Measurements from ENCODE around the gene USH2A. TPM values are rescaled to one million over a fixed set of nuclear protein-coding genes. Genes with fewer than 3 reads are reported as not detected.

USH2A gene
- total RNA-seq, 2 donors from 2014 or later, result 0.62 to 3.1 TPM

- Histone ChIP-seq H3K27me3 (ENCODE audit: control insufficient read depth, insufficient read depth, low read length, poor library complexity, severe bottlenecking) (no peaks in the 10 kb centered on the region), H3K36me3 (ENCODE audit: control insufficient read depth, insufficient read depth, low read length) (no peaks in the 10 kb centered on the region), H3K4me1 (ENCODE audit: control insufficient read depth, insufficient read depth, low read length) (no peaks in the 10 kb centered on the region), H3K27ac (ENCODE audit: low read depth, low read length) (no peak overlapping the region), H3K9me3 (ENCODE audit: control insufficient read depth, low read length) (no peaks in the 10 kb centered on the region), H3K9ac (ENCODE audit: extremely low read depth, low read length, poor library complexity, severe bottlenecking) (no peak overlapping the region), H3K4me3 (ENCODE audit: low read length) (no peak overlapping the region)
- Mint-ChIP-seq H3K4me3 (no peak overlapping the region), H3K27me3 (ENCODE audit: insufficient read depth) (no peaks in the 10 kb centered on the region), H3K9me3 (no peaks in the 10 kb centered on the region), H3K4me1 (no peaks in the 10 kb centered on the region), H3K27ac (no peak overlapping the region), H3K36me3 (ENCODE audit: low read depth) (no peaks in the 10 kb centered on the region)
- no peak for TF ChIP-seq CTCF (conservative IDR thresholded peaks at IDR 0.05)
- DNase-seq, result no peak
- 95% methylated on average over 2 of the region's 2 CpGs; no CpG with 5 or more reads in 1 of the 2 experiments for WGBS, 2 experiments (ENCODE audit: insufficient coverage in 1 of 2, insufficient read length in 1 of 2)
Observed at GRCh38 chr1:216044538-216044937, 378.7 kb downstream of the USH2A start.

- no peaks in the 10 kb centered on the region for H3K9me3 ChIP-seq (ENCODE audit: control insufficient read depth, low read length)
- H3K27ac ChIP-seq (ENCODE audit: low read depth, low read length), result no peak overlapping the region
- H3K4me1 Mint-ChIP-seq, result peaks cover 10% of the 10 kb centered on the region
- no peak overlapping the region for H3K9ac ChIP-seq (ENCODE audit: extremely low read depth, low read length, poor library complexity, severe bottlenecking)
- H3K9me3 Mint-ChIP-seq, result no peaks in the 10 kb centered on the region
- H3K27me3 Mint-ChIP-seq (ENCODE audit: insufficient read depth), result no peaks in the 10 kb centered on the region
- peak; percentile 82 for DNase-seq
- no peaks in the 10 kb centered on the region for H3K36me3 ChIP-seq (ENCODE audit: control insufficient read depth, insufficient read depth, low read length)
- 69 to 73% methylated on average over 1 to 3 of the region's 3 CpGs for WGBS, 2 experiments (ENCODE audit: insufficient coverage in 1 of 2, insufficient read length in 1 of 2)
- H3K4me3 ChIP-seq (ENCODE audit: low read length), result no peak overlapping the region
- TF ChIP-seq CTCF (conservative IDR thresholded peaks at IDR 0.05), result peak; percentile 83
- H3K27me3 ChIP-seq (ENCODE audit: control insufficient read depth, insufficient read depth, low read length, poor library complexity, severe bottlenecking), result no peaks in the 10 kb centered on the region
- H3K36me3 Mint-ChIP-seq (ENCODE audit: low read depth), result no peaks in the 10 kb centered on the region
- H3K27ac Mint-ChIP-seq, result no peak overlapping the region
- H3K4me1 ChIP-seq (ENCODE audit: control insufficient read depth, insufficient read depth, low read length), result no peaks in the 10 kb centered on the region
- H3K4me3 Mint-ChIP-seq, result no peak overlapping the region
Observed at GRCh38 chr1:216034506-216034905, 388.7 kb downstream of the USH2A start.

- DNase-seq, result no peak
- Mint-ChIP-seq H3K27ac (no peak overlapping the region), H3K4me3 (no peak overlapping the region), H3K36me3 (ENCODE audit: low read depth) (no peaks in the 10 kb centered on the region), H3K9me3 (no peaks in the 10 kb centered on the region), H3K27me3 (ENCODE audit: insufficient read depth) (no peaks in the 10 kb centered on the region), H3K4me1 (peaks cover 10% of the 10 kb centered on the region)
- Histone ChIP-seq H3K36me3 (ENCODE audit: control insufficient read depth, insufficient read depth, low read length) (no peaks in the 10 kb centered on the region), H3K27ac (ENCODE audit: low read depth, low read length) (no peak overlapping the region), H3K9me3 (ENCODE audit: control insufficient read depth, low read length) (no peaks in the 10 kb centered on the region), H3K4me3 (ENCODE audit: low read length) (no peak overlapping the region), H3K9ac (ENCODE audit: extremely low read depth, low read length, poor library complexity, severe bottlenecking) (no peak overlapping the region), H3K27me3 (ENCODE audit: control insufficient read depth, insufficient read depth, low read length, poor library complexity, severe bottlenecking) (no peaks in the 10 kb centered on the region), H3K4me1 (ENCODE audit: control insufficient read depth, insufficient read depth, low read length) (no peaks in the 10 kb centered on the region)
- TF ChIP-seq CTCF (conservative IDR thresholded peaks at IDR 0.05), result no peak
Observed at GRCh38 chr1:216032961-216033614, 390.2 kb downstream of the USH2A start.

All from endodermal cell (in vitro differentiated cells).